ENCODE data around the gene RNASE2. TPM values are rescaled to one million over a fixed set of nuclear protein-coding genes. Genes with fewer than 3 reads are reported as not detected.
A peak's percentile ranks its signal among the peaks of the same experiment; 100 is the strongest.
"Not testable (repeated sequence)": the region's sequence is repeated elsewhere in the genome, so short reads cannot be mapped to it uniquely, and the experiment has no call there.

Gene RNASE2
- total and polyA plus RNA-seq, 5 experiments from 2014 or later, result not detected

DNA sequence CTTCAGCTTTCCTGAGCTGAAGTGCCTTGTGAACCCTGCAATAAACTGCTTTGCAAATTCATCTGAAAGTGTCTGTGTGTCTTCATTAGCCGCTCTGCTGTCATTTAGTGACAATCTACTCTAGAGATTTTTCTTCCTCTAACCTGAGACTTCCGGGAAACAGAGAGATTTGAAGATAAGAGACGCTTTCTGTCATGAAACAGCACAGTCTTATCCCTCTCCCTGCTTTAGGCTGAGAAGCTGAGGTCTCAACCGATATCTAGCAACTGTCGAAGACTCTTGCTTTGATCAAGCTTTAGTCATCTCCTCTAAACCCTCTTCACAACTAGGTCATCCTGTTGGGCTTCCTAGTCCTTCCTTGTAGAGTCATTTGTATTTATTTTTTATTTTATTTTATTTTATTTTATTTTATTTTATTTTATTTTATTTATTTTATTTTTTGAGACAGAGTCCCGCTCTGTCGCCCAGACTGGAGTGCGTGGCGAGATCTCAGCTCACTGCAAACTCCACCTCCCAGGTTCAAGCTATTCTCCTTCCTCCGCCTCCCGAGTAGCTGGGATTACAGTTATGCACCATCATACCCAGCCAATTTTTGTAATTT, 1.2 kb downstream of the RNASE2 start:
- POLR2A ChIA-PET, result no interaction called here
- Mint-ChIP-seq H3K27me3 (peaks cover 0 to 20% (median 6%) of the 10 kb centered on the region in 5 donors), H3K4me1 (peaks cover 8 to 30% (median 19%) of the 10 kb centered on the region in 4 donors), H3K27ac (no peak overlapping the region), H3K9me3 (no peaks in the 10 kb centered on the region), H3K4me3 (peak overlapping the region in 6 of 10 donors; percentile 8 to 58 (median 40)), H3K36me3 (no peaks in the 10 kb centered on the region)
- peak in 1 of 10 donors; percentile 18 for DNase-seq
- peak in 1 of 2 donors; percentile 30 for ATAC-seq

- H3K9me3 Mint-ChIP-seq, H3K4me3 Mint-ChIP-seq, POLR2A ChIA-PET, DNase-seq, ATAC-seq, H3K36me3 Mint-ChIP-seq, H3K27ac Mint-ChIP-seq: not testable (repeated sequence)
- Mint-ChIP-seq H3K27me3 (peaks cover 0 to 25% (median 10%) of the 10 kb centered on the region in 5 donors), H3K4me1 (peaks cover 10 to 31% (median 20%) of the 10 kb centered on the region in 4 donors)
These were observed 3.7 kb downstream of the RNASE2 start for GRCh38 chr14:20958946-20959345.

DNA sequence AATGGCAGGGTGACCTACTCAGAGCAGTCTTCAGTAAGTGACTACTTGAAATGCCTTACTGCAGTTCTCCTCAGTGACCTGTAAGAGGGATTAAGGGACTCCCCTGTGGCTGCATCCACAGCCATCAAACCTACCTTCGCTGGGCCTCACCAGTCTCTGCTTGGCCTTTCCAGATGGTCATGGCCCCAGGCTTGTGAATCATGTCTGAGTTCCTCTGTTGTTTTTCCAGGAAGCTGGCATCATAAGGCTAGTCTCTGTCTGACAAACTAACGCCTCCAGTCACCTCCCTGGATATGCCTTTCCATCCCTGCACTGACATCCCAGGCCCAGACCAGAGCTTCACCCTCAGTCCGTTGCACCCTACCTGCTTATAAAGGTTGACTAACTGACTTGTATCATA, 14.0 kb downstream of the RNASE2 start:
- H3K27me3 Mint-ChIP-seq, result peaks cover 16 to 50% (median 42%) of the 10 kb centered on the region in 5 donors
- POLR2A ChIA-PET, result no interaction called here
- DNase-seq (no peak), ATAC-seq (no peak)
- H3K36me3 Mint-ChIP-seq, result no peaks in the 10 kb centered on the region
- peak overlapping the region in 1 of 10 donors; percentile 21 for H3K4me3 Mint-ChIP-seq
- H3K4me1 Mint-ChIP-seq, result peaks cover 9 to 14% (median 11%) of the 10 kb centered on the region in 4 donors
- no peaks in the 10 kb centered on the region for H3K9me3 Mint-ChIP-seq
- peak overlapping the region in 1 of 10 donors; percentile 10 for H3K27ac Mint-ChIP-seq

DNA sequence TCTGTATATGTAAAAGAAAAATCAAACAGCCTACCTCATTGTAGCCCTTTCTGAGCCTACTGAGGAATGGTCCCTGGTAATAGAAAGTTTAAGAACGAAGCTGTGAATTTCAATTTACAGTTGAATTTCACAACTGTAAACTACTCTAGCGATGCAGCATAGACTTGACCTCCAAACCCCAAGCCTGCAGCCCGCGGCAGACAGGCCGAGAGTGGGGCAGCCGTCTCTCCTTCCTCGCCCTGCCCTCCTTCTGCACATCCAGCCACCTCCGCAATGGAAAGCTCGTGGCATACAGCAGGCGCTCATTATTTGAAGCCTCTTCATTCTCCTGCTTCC, 15.3 kb downstream of the RNASE2 start:
- Mint-ChIP-seq H3K9me3 (no peaks in the 10 kb centered on the region), H3K36me3 (no peaks in the 10 kb centered on the region), H3K27ac (peak overlapping the region in 2 of 10 donors; percentile 87 to 89), H3K4me1 (peaks cover 9 to 14% (median 11%) of the 10 kb centered on the region in 4 donors), H3K4me3 (peak overlapping the region; percentile 88 to 95 (median 92)), H3K27me3 (peaks cover 14 to 42% (median 38%) of the 10 kb centered on the region in 5 donors)
- POLR2A ChIA-PET, result interaction anchor here (0.6 to 1.7 kb wide), 2 partner anchors 18 to 112 kb away, joined by 3 to 5 read pairs; partner anchors contain the start of gene METTL17
- peak; percentile 5 to 11 for ATAC-seq
- no peak for DNase-seq

GRCh38 chr14:20970983-20971704, 15.9 kb downstream of the RNASE2 start:
- no peaks in the 10 kb centered on the region for H3K36me3 Mint-ChIP-seq
- POLR2A ChIA-PET, result interaction anchor here (0.6 to 1.7 kb wide), 2 partner anchors 18 to 113 kb away, joined by 3 to 5 read pairs; partner anchors contain the start of gene METTL17
- ATAC-seq (peak; percentile 89), DNase-seq (peak; percentile 57 to 82 (median 76))
- peaks cover 14 to 42% (median 37%) of the 10 kb centered on the region in 5 donors for H3K27me3 Mint-ChIP-seq
- peaks cover 9 to 14% (median 11%) of the 10 kb centered on the region in 4 donors for H3K4me1 Mint-ChIP-seq
- no peaks in the 10 kb centered on the region for H3K9me3 Mint-ChIP-seq
- H3K4me3 Mint-ChIP-seq, result peak overlapping the region; percentile 88 to 95 (median 92)
- peak overlapping the region in 7 of 10 donors; percentile 58 to 89 (median 81) for H3K27ac Mint-ChIP-seq

DNA sequence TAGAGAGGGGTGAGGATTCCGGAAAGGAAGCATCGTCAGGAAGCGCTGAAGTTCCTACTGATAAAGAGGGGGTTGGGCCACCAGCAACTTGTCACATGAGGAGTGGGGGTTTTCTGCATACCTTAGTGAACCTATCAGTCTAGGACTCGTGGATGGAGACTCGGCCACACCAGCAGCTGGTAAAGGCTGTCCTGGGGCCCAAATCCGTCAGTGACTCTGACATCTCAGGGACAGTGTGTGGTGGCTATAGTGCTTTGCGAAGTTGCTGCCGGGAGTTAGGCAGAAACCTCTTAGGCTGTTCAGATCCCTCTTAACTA, 16.4 kb downstream of the RNASE2 start:
- Mint-ChIP-seq H3K9me3 (no peaks in the 10 kb centered on the region), H3K4me1 (peaks cover 9 to 14% (median 11%) of the 10 kb centered on the region in 4 donors), H3K27me3 (peaks cover 14 to 42% (median 34%) of the 10 kb centered on the region in 5 donors), H3K36me3 (no peaks in the 10 kb centered on the region), H3K4me3 (peak overlapping the region; percentile 88 to 95 (median 92)), H3K27ac (peak overlapping the region in 5 of 10 donors; percentile 58 to 89 (median 72))
- POLR2A ChIA-PET, result interaction anchor here (1.7 kb wide), 1 partner anchor 17 kb away, joined by 5 read pairs; the partner anchor contains the start of gene METTL17
- ATAC-seq (peak in 1 of 2 donors; percentile 43), DNase-seq (no peak)

- no peaks in the 10 kb centered on the region for H3K36me3 Mint-ChIP-seq
- H3K27me3 Mint-ChIP-seq, result peaks cover 6 to 29% (median 19%) of the 10 kb centered on the region in 5 donors
- H3K27ac Mint-ChIP-seq, result no peak overlapping the region
- ATAC-seq (no peak), DNase-seq (no peak)
- no peak overlapping the region for H3K4me3 Mint-ChIP-seq
- POLR2A ChIA-PET, result no interaction called here
- no peaks in the 10 kb centered on the region for H3K9me3 Mint-ChIP-seq
- H3K4me1 Mint-ChIP-seq, result peaks cover 9 to 14% (median 11%) of the 10 kb centered on the region in 4 donors
These were observed 18.2 kb downstream of the RNASE2 start for GRCh38 chr14:20973501-20973900.

GRCh38 chr14:20976291-20976690, 21.0 kb downstream of the RNASE2 start:
- POLR2A ChIA-PET, result no interaction called here
- H3K9me3 Mint-ChIP-seq, result no peaks in the 10 kb centered on the region
- H3K4me3 Mint-ChIP-seq, result no peak overlapping the region
- H3K36me3 Mint-ChIP-seq, result no peaks in the 10 kb centered on the region
- H3K27me3 Mint-ChIP-seq, result peaks cover 10 to 51% (median 19%) of the 10 kb centered on the region in 5 donors
- no peak for DNase-seq
- peaks cover 3 to 5% (median 5%) of the 10 kb centered on the region in 4 donors for H3K4me1 Mint-ChIP-seq
- ATAC-seq, result no peak
- H3K27ac Mint-ChIP-seq, result no peak overlapping the region

DNA sequence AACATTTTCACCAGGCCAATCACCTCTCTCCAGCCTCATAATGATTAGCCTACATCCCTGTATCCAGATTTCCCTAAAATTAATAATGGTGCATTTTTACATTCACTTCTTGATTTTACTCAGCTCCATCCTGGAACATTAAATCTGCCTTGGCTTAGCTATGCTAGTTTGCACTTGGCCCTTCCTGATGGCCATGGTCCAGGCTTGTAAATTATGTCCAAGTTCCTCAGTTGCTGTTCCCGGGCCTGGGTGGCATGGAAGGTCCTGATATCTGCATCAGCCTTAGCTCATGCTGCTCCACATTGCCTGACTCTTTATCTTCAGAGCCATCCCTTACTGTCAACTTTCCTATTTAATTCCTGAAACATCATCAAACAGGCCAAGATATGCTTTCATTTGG, 23.4 kb downstream of the RNASE2 start:
- no peak for ATAC-seq
- Mint-ChIP-seq H3K27me3 (peaks cover 6 to 38% (median 11%) of the 10 kb centered on the region in 5 donors), H3K27ac (no peak overlapping the region), H3K36me3 (no peaks in the 10 kb centered on the region), H3K4me1 (no peaks in the 10 kb centered on the region), H3K4me3 (no peak overlapping the region), H3K9me3 (no peaks in the 10 kb centered on the region)
- DNase-seq, result no peak
- POLR2A ChIA-PET, result no interaction called here

- H3K4me1 Mint-ChIP-seq, result peaks cover 0 to 2% (median 0%) of the 10 kb centered on the region in 4 donors
- no peaks in the 10 kb centered on the region for H3K36me3 Mint-ChIP-seq
- H3K27ac Mint-ChIP-seq, result no peak overlapping the region
- DNase-seq (no peak), ATAC-seq (no peak)
- H3K4me3 Mint-ChIP-seq, result no peak overlapping the region
- no peaks in the 10 kb centered on the region for H3K9me3 Mint-ChIP-seq
- peaks cover 6 to 35% (median 11%) of the 10 kb centered on the region in 5 donors for H3K27me3 Mint-ChIP-seq
- POLR2A ChIA-PET, result interaction anchor here (0.6 kb wide), 1 partner anchor 399 kb away, joined by 6 read pairs; no protein-coding TSS in a partner anchor
These were observed 25.6 kb downstream of the RNASE2 start for GRCh38 chr14:20980906-20981305.

GRCh38 chr14:20982646-20983369, 27.5 kb downstream of the RNASE2 start:
- Mint-ChIP-seq H3K27me3 (peaks cover 6 to 35% (median 11%) of the 10 kb centered on the region in 5 donors), H3K4me3 (no peak overlapping the region), H3K9me3 (no peaks in the 10 kb centered on the region), H3K4me1 (peaks cover 0 to 5% (median 0%) of the 10 kb centered on the region in 4 donors), H3K36me3 (no peaks in the 10 kb centered on the region), H3K27ac (no peak overlapping the region)
- DNase-seq (no peak), ATAC-seq (no peak)
- POLR2A ChIA-PET, result no interaction called here

DNA sequence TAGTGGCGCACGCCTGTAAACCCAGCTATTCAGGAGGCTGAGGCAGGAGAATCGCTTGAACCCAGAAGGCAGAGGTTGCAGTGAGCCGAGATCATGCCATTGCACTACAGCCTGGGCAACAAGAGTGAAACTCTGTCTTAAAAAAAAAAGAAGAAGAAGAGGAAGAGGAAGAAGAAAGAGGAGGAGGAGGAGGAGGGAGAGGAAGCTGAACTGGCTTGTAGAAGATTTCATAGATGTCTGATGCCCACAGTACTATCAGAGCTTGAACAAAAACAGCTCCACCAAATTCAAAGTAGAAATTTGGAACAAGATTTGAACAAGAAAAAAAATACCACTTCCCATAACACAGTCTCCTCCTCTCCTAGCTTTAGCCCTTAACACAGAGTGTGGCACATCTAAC, 30.4 kb downstream of the RNASE2 start:
- H3K4me3 Mint-ChIP-seq, H3K36me3 Mint-ChIP-seq, POLR2A ChIA-PET, ATAC-seq, H3K9me3 Mint-ChIP-seq, DNase-seq: not testable (repeated sequence)
- H3K4me1 Mint-ChIP-seq, result peaks cover 4 to 27% (median 16%) of the 10 kb centered on the region in 4 donors
- H3K27ac Mint-ChIP-seq, result peak overlapping the region in 3 of 10 donors; percentile 21 to 47 (median 37)
- peaks cover 3 to 12% (median 4%) of the 10 kb centered on the region in 5 donors for H3K27me3 Mint-ChIP-seq
